Liver (tissue), 9 donors: ENCODE measurements around the gene TRIM8. TPM values are rescaled to one million over a fixed set of nuclear protein-coding genes. Genes with fewer than 3 reads are reported as not detected.

Experiments used
- DNase-seq: peaks from one replicate; pipeline ENCODE4 v3.0.0-alpha.2; 2017; ENCODE audit warnings: low spot score
- H3K27ac ChIP-seq, 2 donors: one replicate each; pipeline ENCODE4 v1.7.0; 2013; ENCODE audit warnings: inconsistent platforms in 2 of 2, low read length in 2 of 2, control low read depth in 1 of 2, low read depth in 1 of 2, mild to moderate bottlenecking in 1 of 2
- H3K27me3 ChIP-seq, 4 donors: one replicate each; pipeline versions ENCODE4 v1.6.1 to v1.7.0; 2013; ENCODE audit warnings: low read length in 3 of 4, inconsistent platforms in 1 of 4, mild to moderate bottlenecking in 1 of 4, moderate library complexity in 1 of 4; ENCODE audit not compliant: control insufficient read depth in 4 of 4, insufficient read depth in 4 of 4
- H3K36me3 ChIP-seq, 4 donors: one replicate each; pipeline versions ENCODE4 v1.6.1 to v1.7.0; 2013; ENCODE audit warnings: low read length in 3 of 4, mild to moderate bottlenecking in 3 of 4, low read depth in 1 of 4, moderate library complexity in 1 of 4; ENCODE audit not compliant: control insufficient read depth in 4 of 4, insufficient read depth in 3 of 4
- H3K4me1 ChIP-seq, 4 donors: one replicate each; pipeline versions ENCODE4 v1.6.1 to v1.7.0; 2013; ENCODE audit warnings: low read length in 3 of 4, mild to moderate bottlenecking in 3 of 4, moderate library complexity in 1 of 4; ENCODE audit not compliant: control insufficient read depth in 4 of 4, insufficient read depth in 4 of 4
- H3K4me3 ChIP-seq, 3 donors: one replicate each; pipeline versions ENCODE4 v1.6.1 to v1.7.0; 2013; ENCODE audit warnings: low read length in 3 of 3, control low read depth in 1 of 3, low read depth in 1 of 3, mild to moderate bottlenecking in 1 of 3
- H3K9ac ChIP-seq, 2 donors: one replicate each; pipeline ENCODE4 v1.7.0; 2013; ENCODE audit warnings: low read length in 2 of 2, mild to moderate bottlenecking in 2 of 2, moderate library complexity in 2 of 2, control low read depth in 1 of 2, low read depth in 1 of 2
- H3K9me3 ChIP-seq, 4 donors: one replicate each; pipeline versions ENCODE4 v1.6.1 to v1.7.0; 2013; ENCODE audit warnings: low read length in 3 of 4; ENCODE audit not compliant: control insufficient read depth in 4 of 4
- EGR1 ChIP-seq, 2 donors: IDR thresholded peaks; 2 replicates each; pipeline ENCODE4 v1.6.1; 2016 to 2018; ENCODE audit warnings: antibody characterized with exemption in 2 of 2, low read depth in 2 of 2
- FOXA2 ChIP-seq: IDR thresholded peaks from 2 replicates; pipeline ENCODE4 v1.6.1; 2016; ENCODE audit warnings: antibody characterized with exemption
- GABPA ChIP-seq, 2 donors: IDR thresholded peaks in 1 of 2; conservative IDR thresholded peaks in 1 of 2; 2 replicates each; pipeline ENCODE4 v1.6.1; 2016; ENCODE audit warnings: antibody characterized with exemption in 2 of 2, mild to moderate bottlenecking in 1 of 2, moderate library complexity in 1 of 2
- HNF4A ChIP-seq, 2 donors: conservative IDR thresholded peaks; 2 replicates each; pipeline ENCODE4 v1.6.1; 2016; ENCODE audit warnings: antibody characterized with exemption in 2 of 2, mild to moderate bottlenecking in 2 of 2
- JUND ChIP-seq, 2 donors: IDR thresholded peaks; 2 replicates each; pipeline ENCODE4 v1.6.1; 2016; ENCODE audit warnings: antibody characterized with exemption in 2 of 2
- NR2F2 ChIP-seq: IDR thresholded peaks from 2 replicates; pipeline ENCODE4 v1.6.1; 2016; ENCODE audit warnings: antibody characterized with exemption
- RXRA ChIP-seq, 2 donors: IDR thresholded peaks; 2 replicates each; pipeline ENCODE4 v1.6.1; 2017 to 2018; ENCODE audit warnings: antibody characterized with exemption in 2 of 2, mild to moderate bottlenecking in 1 of 2
- SP1 ChIP-seq: IDR thresholded peaks from 2 replicates; pipeline ENCODE4 v1.6.1; 2018; ENCODE audit warnings: antibody characterized with exemption, mild to moderate bottlenecking
- TAF1 ChIP-seq: conservative IDR thresholded peaks from 2 replicates; pipeline ENCODE4 v1.6.1; 2016; ENCODE audit warnings: antibody characterized with exemption, mild to moderate bottlenecking
- WGBS: extraction: QIAGEN DNeasy Blood & Tissue Kit; methylation state at CpG from one replicate; pipeline ENCODE4 v1.1.7; 2013; 5-methylcytosine and 5-hydroxymethylcytosine counted together
- polyA plus RNA-seq, 2 donors: library from polyadenylated mRNA; stranded (reverse) in 1 of 2; unstranded in 1 of 2; fragments of 200-250 nt in 1 of 2; fragments of >200 nt in 1 of 2; fragmentation: Nextera tagmentation in 1 of 2; extraction: Ambion mirVana in 1 of 2; gene quantifications; one replicate each; pipeline versions ENCODE4 v1.2.1 to v1.2.3, GENCODE V29; 2013 to 2015
- total RNA-seq, 2 donors: library from RNA; depleted of rRNA; stranded (reverse); fragments of >200 nt; gene quantifications; one replicate each; pipeline ENCODE4 v1.2.3, GENCODE V29; 2014
- TF ChIP-seq, protein P1 (sequence below): IDR thresholded peaks from 2 replicates; pipeline ENCODE4 v1.6.1; 2016; ENCODE audit warnings: antibody characterized with exemption
- TF ChIP-seq, protein P2 (sequence below): IDR thresholded peaks from 2 replicates; pipeline ENCODE4 v1.6.1; 2016; ENCODE audit warnings: antibody characterized with exemption, mild to moderate bottlenecking
- TF ChIP-seq, protein P3 (sequence below): fragments of 150-350 bp; IDR thresholded peaks from 2 replicates; pipeline ENCODE4 v1.5.1; 2017; ENCODE audit warnings: improper control_type of control experiment, low read depth, low read length; ENCODE audit not compliant: missing input control
- TF ChIP-seq, protein P4 (sequence below): IDR thresholded peaks from 2 replicates; pipeline ENCODE4 v1.6.1; 2016; ENCODE audit warnings: antibody characterized with exemption
- TF ChIP-seq, protein P5 (sequence below): IDR thresholded peaks from 2 replicates; pipeline ENCODE4 v1.6.1; 2016; ENCODE audit warnings: antibody characterized with exemption
- donor health status: healthy.
- donor health status: healthy.
- donor health status: healthy.
- donor health status: healthy.
- donor health status: healthy.

TRIM8 gene
- total and polyA plus RNA-seq, 4 donors: 15.8 to 45.3 (median 30.6) TPM

DNA sequence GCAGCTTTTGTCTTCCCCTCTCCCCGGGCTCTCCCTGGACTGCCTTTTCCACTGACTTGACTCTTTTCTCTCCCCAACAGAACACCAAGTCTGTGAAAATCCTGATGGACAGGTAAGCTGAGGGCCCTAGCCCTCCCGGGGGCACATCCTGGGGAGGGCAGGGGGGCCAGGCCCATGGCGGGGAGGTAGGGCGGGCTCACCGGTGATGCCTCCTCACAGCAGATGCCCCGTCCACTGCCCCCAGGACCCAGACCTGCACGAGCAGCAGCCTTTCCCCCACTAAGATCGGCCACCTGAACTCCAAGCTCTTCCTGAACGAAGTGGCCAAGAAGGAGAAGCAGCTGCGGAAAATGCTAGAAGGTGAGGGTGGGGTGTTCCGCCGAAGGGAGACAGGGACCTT, 11.7 kb downstream of the TRIM8 start:
- H3K27ac ChIP-seq: no peak overlapping the region
- H3K9ac ChIP-seq: no peak overlapping the region
- no peak for DNase-seq
- H3K4me1 ChIP-seq: peaks cover 5 to 25% (median 10%) of the 10 kb centered on the region in 4 donors
- no peaks in the 10 kb centered on the region for H3K9me3 ChIP-seq
- no peak overlapping the region for H3K4me3 ChIP-seq
- 97% methylated on average over 12 of the region's 12 CpGs for WGBS
- TF ChIP-seq, protein P1, sequence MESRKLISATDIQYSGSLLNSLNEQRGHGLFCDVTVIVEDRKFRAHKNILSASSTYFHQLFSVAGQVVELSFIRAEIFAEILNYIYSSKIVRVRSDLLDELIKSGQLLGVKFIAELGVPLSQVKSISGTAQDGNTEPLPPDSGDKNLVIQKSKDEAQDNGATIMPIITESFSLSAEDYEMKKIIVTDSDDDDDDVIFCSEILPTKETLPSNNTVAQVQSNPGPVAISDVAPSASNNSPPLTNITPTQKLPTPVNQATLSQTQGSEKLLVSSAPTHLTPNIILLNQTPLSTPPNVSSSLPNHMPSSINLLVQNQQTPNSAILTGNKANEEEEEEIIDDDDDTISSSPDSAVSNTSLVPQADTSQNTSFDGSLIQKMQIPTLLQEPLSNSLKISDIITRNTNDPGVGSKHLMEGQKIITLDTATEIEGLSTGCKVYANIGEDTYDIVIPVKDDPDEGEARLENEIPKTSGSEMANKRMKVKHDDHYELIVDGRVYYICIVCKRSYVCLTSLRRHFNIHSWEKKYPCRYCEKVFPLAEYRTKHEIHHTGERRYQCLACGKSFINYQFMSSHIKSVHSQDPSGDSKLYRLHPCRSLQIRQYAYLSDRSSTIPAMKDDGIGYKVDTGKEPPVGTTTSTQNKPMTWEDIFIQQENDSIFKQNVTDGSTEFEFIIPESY: no peak
- TF ChIP-seq HNF4A (conservative IDR thresholded peaks at IDR 0.05) (no peak), EGR1 (IDR thresholded peaks at IDR 0.05; ENCODE audit: low read depth in 2 of 2) (no peak), FOXA2 (no peak), SP1 (no peak), GABPA (IDR thresholded peaks at IDR 0.05 in 1 of 2, conservative IDR thresholded peaks at IDR 0.05 in 1 of 2) (no peak), RXRA (IDR thresholded peaks at IDR 0.05) (no peak), TAF1 (no peak), NR2F2 (no peak), JUND (IDR thresholded peaks at IDR 0.05) (no peak)
- TF ChIP-seq, protein P2, sequence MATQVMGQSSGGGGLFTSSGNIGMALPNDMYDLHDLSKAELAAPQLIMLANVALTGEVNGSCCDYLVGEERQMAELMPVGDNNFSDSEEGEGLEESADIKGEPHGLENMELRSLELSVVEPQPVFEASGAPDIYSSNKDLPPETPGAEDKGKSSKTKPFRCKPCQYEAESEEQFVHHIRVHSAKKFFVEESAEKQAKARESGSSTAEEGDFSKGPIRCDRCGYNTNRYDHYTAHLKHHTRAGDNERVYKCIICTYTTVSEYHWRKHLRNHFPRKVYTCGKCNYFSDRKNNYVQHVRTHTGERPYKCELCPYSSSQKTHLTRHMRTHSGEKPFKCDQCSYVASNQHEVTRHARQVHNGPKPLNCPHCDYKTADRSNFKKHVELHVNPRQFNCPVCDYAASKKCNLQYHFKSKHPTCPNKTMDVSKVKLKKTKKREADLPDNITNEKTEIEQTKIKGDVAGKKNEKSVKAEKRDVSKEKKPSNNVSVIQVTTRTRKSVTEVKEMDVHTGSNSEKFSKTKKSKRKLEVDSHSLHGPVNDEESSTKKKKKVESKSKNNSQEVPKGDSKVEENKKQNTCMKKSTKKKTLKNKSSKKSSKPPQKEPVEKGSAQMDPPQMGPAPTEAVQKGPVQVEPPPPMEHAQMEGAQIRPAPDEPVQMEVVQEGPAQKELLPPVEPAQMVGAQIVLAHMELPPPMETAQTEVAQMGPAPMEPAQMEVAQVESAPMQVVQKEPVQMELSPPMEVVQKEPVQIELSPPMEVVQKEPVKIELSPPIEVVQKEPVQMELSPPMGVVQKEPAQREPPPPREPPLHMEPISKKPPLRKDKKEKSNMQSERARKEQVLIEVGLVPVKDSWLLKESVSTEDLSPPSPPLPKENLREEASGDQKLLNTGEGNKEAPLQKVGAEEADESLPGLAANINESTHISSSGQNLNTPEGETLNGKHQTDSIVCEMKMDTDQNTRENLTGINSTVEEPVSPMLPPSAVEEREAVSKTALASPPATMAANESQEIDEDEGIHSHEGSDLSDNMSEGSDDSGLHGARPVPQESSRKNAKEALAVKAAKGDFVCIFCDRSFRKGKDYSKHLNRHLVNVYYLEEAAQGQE: no peak
- TF ChIP-seq, protein P3, sequence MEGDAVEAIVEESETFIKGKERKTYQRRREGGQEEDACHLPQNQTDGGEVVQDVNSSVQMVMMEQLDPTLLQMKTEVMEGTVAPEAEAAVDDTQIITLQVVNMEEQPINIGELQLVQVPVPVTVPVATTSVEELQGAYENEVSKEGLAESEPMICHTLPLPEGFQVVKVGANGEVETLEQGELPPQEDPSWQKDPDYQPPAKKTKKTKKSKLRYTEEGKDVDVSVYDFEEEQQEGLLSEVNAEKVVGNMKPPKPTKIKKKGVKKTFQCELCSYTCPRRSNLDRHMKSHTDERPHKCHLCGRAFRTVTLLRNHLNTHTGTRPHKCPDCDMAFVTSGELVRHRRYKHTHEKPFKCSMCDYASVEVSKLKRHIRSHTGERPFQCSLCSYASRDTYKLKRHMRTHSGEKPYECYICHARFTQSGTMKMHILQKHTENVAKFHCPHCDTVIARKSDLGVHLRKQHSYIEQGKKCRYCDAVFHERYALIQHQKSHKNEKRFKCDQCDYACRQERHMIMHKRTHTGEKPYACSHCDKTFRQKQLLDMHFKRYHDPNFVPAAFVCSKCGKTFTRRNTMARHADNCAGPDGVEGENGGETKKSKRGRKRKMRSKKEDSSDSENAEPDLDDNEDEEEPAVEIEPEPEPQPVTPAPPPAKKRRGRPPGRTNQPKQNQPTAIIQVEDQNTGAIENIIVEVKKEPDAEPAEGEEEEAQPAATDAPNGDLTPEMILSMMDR: no peak
- TF ChIP-seq, protein P4, sequence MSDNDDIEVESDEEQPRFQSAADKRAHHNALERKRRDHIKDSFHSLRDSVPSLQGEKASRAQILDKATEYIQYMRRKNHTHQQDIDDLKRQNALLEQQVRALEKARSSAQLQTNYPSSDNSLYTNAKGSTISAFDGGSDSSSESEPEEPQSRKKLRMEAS: no peak
- TF ChIP-seq, protein P5, sequence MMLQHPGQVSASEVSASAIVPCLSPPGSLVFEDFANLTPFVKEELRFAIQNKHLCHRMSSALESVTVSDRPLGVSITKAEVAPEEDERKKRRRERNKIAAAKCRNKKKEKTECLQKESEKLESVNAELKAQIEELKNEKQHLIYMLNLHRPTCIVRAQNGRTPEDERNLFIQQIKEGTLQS: no peak
- H3K36me3 ChIP-seq: peaks cover 17 to 49% (median 30%) of the 10 kb centered on the region in 4 donors
- no peaks in the 10 kb centered on the region for H3K27me3 ChIP-seq

DNA sequence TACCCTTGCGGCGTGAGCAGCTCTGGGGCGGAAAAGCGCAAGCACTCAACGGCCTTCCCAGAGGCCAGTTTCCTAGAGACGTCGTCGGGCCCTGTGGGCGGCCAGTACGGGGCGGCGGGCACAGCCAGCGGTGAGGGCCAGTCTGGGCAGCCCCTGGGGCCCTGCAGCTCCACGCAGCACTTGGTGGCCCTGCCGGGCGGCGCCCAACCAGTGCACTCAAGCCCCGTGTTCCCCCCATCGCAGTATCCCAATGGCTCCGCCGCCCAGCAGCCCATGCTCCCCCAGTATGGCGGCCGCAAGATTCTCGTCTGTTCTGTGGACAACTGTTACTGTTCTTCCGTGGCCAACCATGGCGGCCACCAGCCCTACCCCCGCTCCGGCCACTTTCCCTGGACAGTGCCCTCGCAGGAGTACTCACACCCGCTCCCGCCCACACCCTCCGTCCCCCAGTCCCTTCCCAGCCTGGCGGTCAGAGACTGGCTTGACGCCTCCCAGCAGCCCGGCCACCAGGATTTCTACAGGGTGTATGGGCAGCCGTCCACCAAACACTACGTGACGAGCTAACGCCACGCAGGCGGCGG, 12.6 kb downstream of the TRIM8 start:
- Histone ChIP-seq H3K4me3 (no peak overlapping the region), H3K36me3 (peaks cover 17 to 46% (median 30%) of the 10 kb centered on the region in 4 donors), H3K27ac (no peak overlapping the region), H3K4me1 (peaks cover 5 to 18% (median 8%) of the 10 kb centered on the region in 4 donors), H3K27me3 (no peaks in the 10 kb centered on the region), H3K9ac (no peak overlapping the region), H3K9me3 (no peaks in the 10 kb centered on the region)
- TF ChIP-seq SP1 (no peak), EGR1 (IDR thresholded peaks at IDR 0.05; ENCODE audit: low read depth in 2 of 2) (no peak)
- no peak for DNase-seq
- 93% methylated on average over 42 of the region's 42 CpGs for WGBS
